BJ (cell line): Measurements from ENCODE around the gene AKNAD1. TPM values are rescaled to one million over a fixed set of nuclear protein-coding genes. Genes with fewer than 3 reads are reported as not detected.

Experiments used
- CTCF ChIA-PET: fragments of 350-600 bp; formaldehyde crosslinking; extraction: SDS; loops from one replicate; lab custom pipeline; 2021; ENCODE audit warnings: antibody characterized with exemption, inconsistent platforms; lab: Yijun Ruan, JAX
- POLR2A ChIA-PET: fragments of 300-600 bp; sonication (Branson Sonifier 250); formaldehyde crosslinking; extraction: SDS; loops from one replicate; lab custom pipeline; 2021; ENCODE audit warnings: antibody characterized with exemption; lab: Charles Lee
- DNase-seq: peaks from one replicate; pipeline ENCODE4 v3.0.0-alpha.2; 2011; ENCODE audit warnings: low read depth
- H3K27me3 ChIP-seq: 2 replicates; pipeline ENCODE4 v1.6.0; 2011; ENCODE audit warnings: low read length; ENCODE audit not compliant: control insufficient read depth, insufficient read depth
- H3K36me3 ChIP-seq: 2 replicates; pipeline ENCODE4 v1.5.1; 2011; ENCODE audit warnings: low read length; ENCODE audit not compliant: control insufficient read depth, insufficient read depth
- H3K4me3 ChIP-seq: 2 replicates; pipeline ENCODE4 v1.5.1; 2011; ENCODE audit warnings: low read depth, mild to moderate bottlenecking, control low read depth, low read length
- polyA plus RNA-seq: library from polyadenylated mRNA; depleted of rRNA; stranded (reverse); fragments of >200 nt; gene quantifications from 2 replicates; pipeline ENCODE4 v1.2.3, GENCODE V29; 2011
- TF ChIP-seq, protein P1 (sequence below): IDR thresholded peaks from 2 replicates; pipeline ENCODE4 v1.5.1; 2011; ENCODE audit warnings: low read depth, mild to moderate bottlenecking, control low read depth, inconsistent platforms, low read length, moderate library complexity; ENCODE audit not compliant: insufficient read depth

The AKNAD1 gene
- polyA plus RNA-seq, 1 experiment: 0.25 TPM

DNA sequence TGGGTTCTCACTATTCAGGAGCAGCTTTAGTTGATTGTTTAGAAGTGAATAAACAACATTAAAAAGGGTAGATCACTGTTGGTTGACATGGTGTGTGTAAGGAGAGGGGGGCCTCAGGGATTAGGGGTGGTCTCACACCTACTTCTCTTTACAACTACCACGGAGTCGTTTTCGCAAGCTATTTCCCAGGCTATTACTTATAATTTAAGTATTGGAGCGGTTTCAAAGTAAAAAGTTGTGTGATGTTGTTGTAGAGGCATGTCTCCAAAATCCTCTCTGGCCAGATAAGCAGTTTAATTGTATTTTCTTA, 21.2 kb upstream of the AKNAD1 start:
- POLR2A ChIA-PET: no interaction called here
- Histone ChIP-seq H3K4me3 (peak overlapping the region; percentile 63), H3K36me3 (no peaks in the 10 kb centered on the region), H3K27me3 (no peaks in the 10 kb centered on the region)
- TF ChIP-seq, protein P1, sequence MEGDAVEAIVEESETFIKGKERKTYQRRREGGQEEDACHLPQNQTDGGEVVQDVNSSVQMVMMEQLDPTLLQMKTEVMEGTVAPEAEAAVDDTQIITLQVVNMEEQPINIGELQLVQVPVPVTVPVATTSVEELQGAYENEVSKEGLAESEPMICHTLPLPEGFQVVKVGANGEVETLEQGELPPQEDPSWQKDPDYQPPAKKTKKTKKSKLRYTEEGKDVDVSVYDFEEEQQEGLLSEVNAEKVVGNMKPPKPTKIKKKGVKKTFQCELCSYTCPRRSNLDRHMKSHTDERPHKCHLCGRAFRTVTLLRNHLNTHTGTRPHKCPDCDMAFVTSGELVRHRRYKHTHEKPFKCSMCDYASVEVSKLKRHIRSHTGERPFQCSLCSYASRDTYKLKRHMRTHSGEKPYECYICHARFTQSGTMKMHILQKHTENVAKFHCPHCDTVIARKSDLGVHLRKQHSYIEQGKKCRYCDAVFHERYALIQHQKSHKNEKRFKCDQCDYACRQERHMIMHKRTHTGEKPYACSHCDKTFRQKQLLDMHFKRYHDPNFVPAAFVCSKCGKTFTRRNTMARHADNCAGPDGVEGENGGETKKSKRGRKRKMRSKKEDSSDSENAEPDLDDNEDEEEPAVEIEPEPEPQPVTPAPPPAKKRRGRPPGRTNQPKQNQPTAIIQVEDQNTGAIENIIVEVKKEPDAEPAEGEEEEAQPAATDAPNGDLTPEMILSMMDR: no peak
- CTCF ChIA-PET: interaction anchor here (0.6 to 1.4 kb wide), 4 partner anchors 10 to 52 kb away, joined by 3 to 5 read pairs (median 3); no protein-coding TSS in a partner anchor
- DNase-seq: no peak

DNA sequence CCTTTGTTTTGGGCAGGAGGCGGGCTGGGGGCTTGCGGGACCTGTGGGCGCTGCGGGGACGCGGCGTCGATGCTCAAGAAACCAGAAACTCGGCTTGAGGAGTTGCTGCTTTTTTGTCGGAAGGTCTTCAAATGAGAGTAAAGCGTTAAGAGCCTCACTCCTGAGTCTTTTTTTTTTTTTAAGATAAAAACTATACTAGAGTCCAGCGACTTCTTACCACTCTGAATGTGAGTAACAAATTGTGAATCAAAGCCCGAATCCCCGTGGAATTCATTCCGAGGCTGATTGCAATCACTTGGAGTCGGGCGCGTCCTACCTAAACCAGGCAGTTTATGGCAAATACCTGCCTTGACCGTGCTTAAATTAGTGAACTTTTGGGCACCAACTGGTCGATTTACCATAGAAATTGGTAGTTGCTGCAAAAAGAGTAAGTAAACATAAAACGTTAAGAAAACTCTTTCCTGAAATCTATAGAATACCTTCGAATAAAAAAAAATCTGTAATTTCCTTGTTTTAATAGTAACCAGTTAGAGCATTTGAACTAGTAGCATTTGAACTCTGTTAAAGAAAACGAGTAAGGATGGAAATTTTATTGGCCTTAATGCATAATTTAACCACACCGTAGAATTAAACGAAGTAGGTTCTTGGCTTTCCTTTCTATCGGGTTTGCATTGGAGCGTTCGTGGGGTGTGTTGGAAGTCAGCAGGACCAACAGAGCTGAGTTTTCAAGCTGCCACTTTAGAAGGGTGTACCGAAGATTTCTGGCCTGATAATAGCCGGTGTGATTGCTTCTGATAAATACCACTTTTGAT, 20.7 kb upstream of the AKNAD1 start:
- TF ChIP-seq, protein P1: no peak
- CTCF ChIA-PET: interaction anchor here (0.6 to 1.4 kb wide), 6 partner anchors 10 to 51 kb away, joined by 3 to 8 read pairs (median 4); no protein-coding TSS in a partner anchor
- POLR2A ChIA-PET: no interaction called here
- Histone ChIP-seq H3K27me3 (no peaks in the 10 kb centered on the region), H3K36me3 (no peaks in the 10 kb centered on the region), H3K4me3 (peak overlapping the region; percentile 63)
- DNase-seq: no peak

DNA sequence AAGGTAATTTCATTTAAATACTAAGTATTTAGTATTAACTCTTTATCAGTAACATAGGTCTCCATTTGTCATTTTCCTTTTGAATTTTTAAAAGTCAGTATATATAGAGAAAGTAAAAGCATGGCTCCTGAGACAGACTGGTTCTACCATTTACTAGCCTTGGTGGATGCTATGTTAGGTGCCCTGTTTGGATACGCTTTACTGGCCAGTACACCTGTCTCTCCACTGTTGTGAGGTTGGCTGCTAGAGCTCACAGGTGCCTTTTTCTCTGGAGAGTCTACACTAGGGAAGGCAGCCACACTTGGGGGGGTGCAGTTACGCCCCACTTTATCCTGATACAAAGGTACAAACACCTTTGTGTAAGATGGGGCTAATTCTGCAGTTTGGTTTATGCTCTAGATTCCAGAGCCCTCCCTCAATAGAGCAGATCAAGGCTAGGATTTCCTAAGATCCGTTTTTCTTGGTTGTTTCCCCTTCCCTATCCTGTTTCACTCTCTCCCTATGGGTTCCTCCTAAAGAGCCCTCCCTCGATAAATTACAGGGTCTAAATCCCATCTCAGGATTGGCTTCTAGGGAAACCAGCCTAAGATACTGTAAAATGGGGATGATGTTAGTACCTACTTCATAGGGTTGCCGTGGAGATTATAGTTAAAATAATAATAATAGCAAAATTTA, 14.3 kb upstream of the AKNAD1 start:
- TF ChIP-seq, protein P1: no peak
- no peaks in the 10 kb centered on the region; the same call in 1 of the 2 replicates for H3K27me3 ChIP-seq
- no peak for DNase-seq
- H3K36me3 ChIP-seq: no peaks in the 10 kb centered on the region
- no peak overlapping the region for H3K4me3 ChIP-seq
- POLR2A ChIA-PET: no interaction called here
- CTCF ChIA-PET: interaction anchor here (0.6 to 0.9 kb wide), 2 partner anchors 8 to 173 kb away, joined by 3 read pairs; no protein-coding TSS in a partner anchor

GRCh38 chr1:108865316-108865910, 8.5 kb upstream of the AKNAD1 start:
- POLR2A ChIA-PET: no interaction called here
- CTCF ChIA-PET: interaction anchor here (0.8 to 1.7 kb wide), 6 partner anchors 8 to 33 kb away, joined by 3 to 5 read pairs (median 3); partner anchors contain the start of gene AKNAD1
- Histone ChIP-seq H3K27me3 (no peaks in the 10 kb centered on the region; the same call in 1 of the 2 replicates), H3K36me3 (no peaks in the 10 kb centered on the region), H3K4me3 (no peak overlapping the region)
- no peak for DNase-seq
- TF ChIP-seq, protein P1: no peak

- ChIA-PET POLR2A (no interaction called here), CTCF (interaction anchor here (1.0 kb wide), 1 partner anchor 33 kb away, joined by 3 read pairs; no protein-coding TSS in a partner anchor)
- no peak overlapping the region for H3K4me3 ChIP-seq
- TF ChIP-seq, protein P1: no peak
- H3K27me3 ChIP-seq: no peaks in the 10 kb centered on the region; the same call in 1 of the 2 replicates
- no peak for DNase-seq
- H3K36me3 ChIP-seq: no peaks in the 10 kb centered on the region
These were observed 7.1 kb upstream of the AKNAD1 start for GRCh38 chr1:108863984-108864383.
